Measurements from ENCODE around the gene VDAC1.

DNA sequence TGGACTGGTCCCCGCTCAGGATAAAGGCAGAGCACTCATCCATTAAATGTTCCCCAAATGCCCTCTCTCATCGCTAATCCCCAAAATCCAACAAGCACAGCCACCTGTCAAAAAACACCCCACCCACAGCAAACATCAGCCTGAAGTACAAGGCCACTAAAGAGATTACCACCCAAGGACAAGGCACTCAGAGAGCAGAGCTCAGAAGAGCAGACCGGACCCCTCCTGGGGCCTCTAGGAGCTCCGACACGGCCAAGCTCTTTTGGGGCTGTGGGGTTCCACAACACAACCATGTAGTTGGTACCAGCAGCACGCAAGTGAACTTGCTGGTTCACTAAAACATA is 9.8 kb downstream of the VDAC1 start:
- TF ChIP-seq, protein P1, sequence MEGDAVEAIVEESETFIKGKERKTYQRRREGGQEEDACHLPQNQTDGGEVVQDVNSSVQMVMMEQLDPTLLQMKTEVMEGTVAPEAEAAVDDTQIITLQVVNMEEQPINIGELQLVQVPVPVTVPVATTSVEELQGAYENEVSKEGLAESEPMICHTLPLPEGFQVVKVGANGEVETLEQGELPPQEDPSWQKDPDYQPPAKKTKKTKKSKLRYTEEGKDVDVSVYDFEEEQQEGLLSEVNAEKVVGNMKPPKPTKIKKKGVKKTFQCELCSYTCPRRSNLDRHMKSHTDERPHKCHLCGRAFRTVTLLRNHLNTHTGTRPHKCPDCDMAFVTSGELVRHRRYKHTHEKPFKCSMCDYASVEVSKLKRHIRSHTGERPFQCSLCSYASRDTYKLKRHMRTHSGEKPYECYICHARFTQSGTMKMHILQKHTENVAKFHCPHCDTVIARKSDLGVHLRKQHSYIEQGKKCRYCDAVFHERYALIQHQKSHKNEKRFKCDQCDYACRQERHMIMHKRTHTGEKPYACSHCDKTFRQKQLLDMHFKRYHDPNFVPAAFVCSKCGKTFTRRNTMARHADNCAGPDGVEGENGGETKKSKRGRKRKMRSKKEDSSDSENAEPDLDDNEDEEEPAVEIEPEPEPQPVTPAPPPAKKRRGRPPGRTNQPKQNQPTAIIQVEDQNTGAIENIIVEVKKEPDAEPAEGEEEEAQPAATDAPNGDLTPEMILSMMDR (IDR thresholded peaks at IDR 0.05; ENCODE audit: low read depth, low read length, poor library complexity, severe bottlenecking) = no peak
- TF ChIP-seq EZH2phosphoT487 (IDR thresholded peaks at IDR 0.05; ENCODE audit: borderline replicate concordance, low read length) = no peak
